Fibroblast of mammary gland (primary cell): ENCODE results near the gene POLDIP3.
A peak's percentile ranks its signal among the peaks of the same experiment; 100 is the strongest.
"Not testable (repeated sequence)": the region's sequence is repeated elsewhere in the genome, so short reads cannot be mapped to it uniquely, and the experiment has no call there.

ENCODE experiments used
- DNase-seq: peaks from one replicate; pipeline ENCODE4 v3.0.0-alpha.2; 2010; ENCODE audit warnings: low read depth
- H3K4me3 ChIP-seq: 2 replicates; pipeline ENCODE4 v1.5.1; 2011; ENCODE audit warnings: low read depth, mild to moderate bottlenecking, low read length, moderate library complexity; ENCODE audit not compliant: control insufficient read depth
- CTCF ChIP-seq: conservative IDR thresholded peaks from 2 replicates; pipeline ENCODE4 v1.5.1; 2011; ENCODE audit warnings: low read depth, low read length, inconsistent platforms; ENCODE audit not compliant: control insufficient read depth, insufficient read depth

The POLDIP3 gene

GRCh38 chr22:42610186-42610585, 4.5 kb downstream of the POLDIP3 start:
- no peak overlapping the region for H3K4me3 ChIP-seq
- no peak for DNase-seq
- TF ChIP-seq CTCF, result no peak

- TF ChIP-seq CTCF, result no peak
- DNase-seq, result peak; percentile 75
- peak overlapping the region; percentile 9 for H3K4me3 ChIP-seq
These were observed 5.8 kb downstream of the POLDIP3 start for GRCh38 chr22:42608823-42609361.

GRCh38 chr22:42608136-42608822, 6.4 kb downstream of the POLDIP3 start:
- no peak for DNase-seq
- H3K4me3 ChIP-seq, result no peak overlapping the region
- no peak for TF ChIP-seq CTCF

- H3K4me3 ChIP-seq, DNase-seq: not testable (repeated sequence)
These were observed 7.0 kb downstream of the POLDIP3 start for GRCh38 chr22:42607641-42608040.

- no peak for TF ChIP-seq CTCF
- DNase-seq, result peak; percentile 42
- H3K4me3 ChIP-seq, result no peak overlapping the region
These were observed 10.3 kb downstream of the POLDIP3 start for GRCh38 chr22:42604403-42604802.

GRCh38 chr22:42603427-42603826, 11.3 kb downstream of the POLDIP3 start:
- DNase-seq, result no peak
- TF ChIP-seq CTCF, result no peak
- no peak overlapping the region for H3K4me3 ChIP-seq

GRCh38 chr22:42602470-42602869, 12.2 kb downstream of the POLDIP3 start:
- TF ChIP-seq CTCF, result no peak
- no peak overlapping the region for H3K4me3 ChIP-seq
- no peak for DNase-seq
